ENCODE data around the gene TUBB1.

DNA sequence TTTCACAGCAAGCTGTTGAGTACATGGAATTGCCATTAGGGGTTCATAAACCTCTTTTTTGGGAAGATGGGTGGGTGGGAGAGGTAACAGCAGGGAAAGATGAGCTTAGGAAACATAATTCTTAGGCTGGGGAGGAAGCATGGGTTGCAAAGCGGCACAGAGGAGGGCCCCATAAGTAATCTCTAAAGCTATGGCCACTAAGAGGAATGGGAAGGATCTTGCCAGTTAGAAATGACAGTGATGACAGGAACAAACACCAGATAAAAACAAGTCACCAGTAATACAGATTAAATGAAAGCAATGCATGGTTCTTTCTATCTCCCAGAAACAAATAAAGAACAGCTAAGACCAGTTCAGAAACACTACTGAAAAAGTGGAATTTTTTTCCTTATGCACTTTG is 54.4 kb downstream of the TUBB1 start:
- no peak for TF ChIP-seq GATA2 (IDR thresholded peaks at IDR 0.05; ENCODE audit: low read depth, low read length)
- TF ChIP-seq GATA3 (IDR thresholded peaks at IDR 0.05; ENCODE audit: low read depth, low read length), result no peak

All from SH-SY5Y (cell line).